Brain pericyte (primary cell): ENCODE data around the gene LRRC27.
"Not testable (repeated sequence)": the region's sequence is repeated elsewhere in the genome, so short reads cannot be mapped to it uniquely, and the experiment has no call there.

Source experiments
- DNase-seq: peaks from one replicate; pipeline ENCODE4 v3.0.0-alpha.2; 2012; ENCODE audit warnings: low read depth, low spot score

The LRRC27 gene

DNA sequence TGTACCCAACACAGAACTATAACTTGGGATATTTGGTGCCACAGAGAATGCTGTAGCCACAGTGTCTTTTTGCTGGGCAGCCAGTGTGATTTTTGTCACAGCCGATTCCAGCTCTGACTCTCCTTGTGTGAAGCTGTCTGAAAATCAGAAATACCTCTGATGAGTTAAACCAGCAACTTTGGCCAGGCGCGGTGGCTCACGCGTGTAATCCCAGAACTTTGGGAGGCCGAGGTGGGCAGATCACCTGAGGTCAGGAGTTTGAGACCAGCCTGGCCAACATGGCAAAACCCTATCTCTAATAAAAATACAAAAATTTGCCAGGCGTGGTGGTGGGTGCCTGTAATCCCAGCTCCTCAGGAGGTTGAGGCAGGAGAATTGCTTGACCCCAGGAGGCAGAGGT is 5.9 kb downstream of the LRRC27 start:
- DNase-seq = not testable (repeated sequence)

DNA sequence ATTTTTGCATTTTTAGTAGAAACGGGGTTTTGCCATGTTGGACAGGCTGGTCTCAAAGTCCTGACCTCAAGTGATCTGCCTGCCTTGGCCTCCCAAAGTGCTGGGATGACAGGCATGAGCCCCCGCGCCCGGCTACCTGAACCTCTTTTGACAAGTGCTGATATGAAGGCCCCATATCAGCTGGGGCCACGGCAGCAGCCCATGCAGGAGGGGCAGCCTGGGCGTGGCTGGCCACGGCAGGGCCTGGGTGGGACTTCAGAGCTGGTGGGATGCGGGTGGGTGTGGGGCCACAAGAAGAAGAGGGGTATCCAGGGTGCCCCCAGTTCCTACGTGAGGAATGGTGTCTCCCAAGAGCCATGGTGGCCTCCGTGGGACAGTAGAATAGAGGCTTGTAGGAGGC is 6.9 kb downstream of the LRRC27 start:
- DNase-seq = no peak

- DNase-seq = no peak
Observed at GRCh38 chr10:132339276-132339675, 7.3 kb downstream of the LRRC27 start.

GRCh38 chr10:132341017-132341416 is 9.0 kb downstream of the LRRC27 start:
- no peak for DNase-seq

DNA sequence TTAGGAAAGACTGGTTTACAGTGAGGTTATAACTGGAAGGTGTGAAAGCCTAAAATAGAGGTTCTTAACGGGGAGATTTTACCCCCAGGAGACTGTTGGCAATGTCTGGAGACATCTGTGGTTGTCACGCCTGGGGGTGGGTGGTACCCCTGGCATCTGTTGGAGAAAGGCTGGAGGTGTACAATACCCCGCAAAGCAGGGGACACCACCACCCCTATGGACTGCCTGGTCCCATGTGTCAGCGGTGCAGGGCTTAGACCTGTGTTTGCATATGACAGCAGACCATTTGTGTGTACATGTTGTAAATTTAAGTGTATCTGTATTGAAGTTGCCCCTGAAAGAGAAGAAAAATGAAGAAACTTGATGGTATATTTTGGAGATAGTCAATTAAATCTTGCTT is 9.8 kb downstream of the LRRC27 start:
- no peak for DNase-seq

DNA sequence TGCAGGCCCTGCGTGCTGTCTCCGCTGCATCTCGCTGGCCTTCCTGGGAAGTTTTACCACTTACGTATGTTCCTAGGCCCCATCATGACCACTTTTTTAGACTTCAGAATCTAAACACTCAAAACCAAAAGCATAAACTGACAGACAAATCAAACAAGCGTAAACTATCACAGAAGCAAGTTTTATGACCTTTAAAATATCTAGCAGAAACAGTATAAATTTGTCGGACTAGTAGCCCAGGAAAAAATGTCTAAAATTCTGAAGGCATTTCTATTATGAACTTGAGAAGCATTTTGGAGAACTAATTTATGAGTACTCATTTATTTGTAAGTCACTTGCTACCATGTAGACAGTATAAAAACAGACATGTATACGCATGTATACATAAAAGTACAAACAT is 10.6 kb downstream of the LRRC27 start:
- DNase-seq = no peak

DNA sequence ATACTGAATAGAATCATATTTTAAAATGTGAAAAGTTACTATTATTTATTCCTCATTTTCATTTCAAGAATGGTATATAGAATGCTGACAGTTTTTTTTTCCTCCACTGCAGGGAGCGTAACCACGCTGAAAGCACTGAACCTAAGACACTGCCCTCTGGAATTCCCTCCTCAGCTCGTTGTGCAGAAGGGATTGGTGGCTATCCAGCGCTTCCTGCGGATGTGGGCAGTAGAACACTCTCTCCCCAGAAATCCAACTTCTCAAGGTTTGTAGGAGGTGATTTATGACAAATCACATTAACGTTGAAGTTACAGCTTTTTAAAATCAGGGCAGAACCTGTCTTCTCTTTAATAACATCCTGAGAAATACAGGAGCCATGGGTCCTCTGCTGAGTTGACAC is 12.4 kb downstream of the LRRC27 start:
- no peak for DNase-seq

- DNase-seq = no peak
Observed at GRCh38 chr10:132345345-132345744, 13.4 kb downstream of the LRRC27 start.

- DNase-seq = no peak
Observed at GRCh38 chr10:132346806-132347205, 14.8 kb downstream of the LRRC27 start.

GRCh38 chr10:132347211-132347930 is 15.4 kb downstream of the LRRC27 start:
- DNase-seq = no peak

- no peak for DNase-seq
Observed at GRCh38 chr10:132347931-132348267, 15.9 kb downstream of the LRRC27 start.

DNA sequence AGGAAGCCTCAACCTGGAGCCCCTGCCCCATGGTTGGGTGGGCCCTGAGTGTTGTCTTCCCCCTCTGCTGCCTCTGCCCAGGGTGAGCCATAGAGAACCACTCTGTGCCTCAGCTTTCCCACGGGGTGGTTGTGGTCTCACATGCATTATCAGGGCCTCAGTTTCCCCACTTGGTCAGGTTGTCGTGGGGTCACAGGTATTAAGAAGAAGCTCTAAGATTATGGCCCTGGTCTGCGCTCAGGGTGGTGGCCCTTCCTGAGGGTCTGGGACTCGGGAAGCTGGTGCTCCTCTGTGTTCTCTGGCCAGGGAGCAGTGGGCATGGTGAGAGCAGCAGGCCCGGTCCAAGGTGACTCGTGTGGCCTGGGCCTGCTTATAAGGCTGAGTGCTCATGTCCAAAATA is 17.8 kb downstream of the LRRC27 start:
- no peak for DNase-seq

GRCh38 chr10:132350391-132350790 is 18.4 kb downstream of the LRRC27 start:
- DNase-seq = no peak

DNA sequence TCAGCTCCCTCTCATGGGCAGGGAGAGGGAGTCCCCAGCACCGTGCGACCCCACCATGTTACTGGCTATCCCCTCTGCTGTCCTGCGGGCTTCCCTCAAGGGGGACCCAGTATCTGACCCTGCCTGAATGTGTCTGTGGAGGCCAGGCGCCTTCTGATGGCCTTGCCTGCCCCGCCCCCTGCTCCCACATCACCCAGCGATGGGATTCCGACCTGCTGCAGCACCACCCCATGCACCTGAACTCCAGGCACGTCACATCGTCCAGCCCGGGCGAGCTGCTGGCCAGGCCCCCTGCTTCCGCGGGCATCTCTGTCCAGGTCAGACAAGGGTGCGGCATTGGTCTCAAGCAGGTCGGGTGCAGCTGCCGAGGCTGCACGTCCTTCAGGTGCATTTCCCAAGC is 19.0 kb downstream of the LRRC27 start:
- DNase-seq = no peak

- DNase-seq = no peak
Observed at GRCh38 chr10:132351611-132352010, 19.6 kb downstream of the LRRC27 start.

GRCh38 chr10:132352462-132353308 is 20.7 kb downstream of the LRRC27 start:
- not testable (repeated sequence) for DNase-seq

- DNase-seq = no peak
Observed at GRCh38 chr10:132353456-132354355, 21.7 kb downstream of the LRRC27 start.

- DNase-seq = no peak
Observed at GRCh38 chr10:132354356-132355094, 22.5 kb downstream of the LRRC27 start.

DNA sequence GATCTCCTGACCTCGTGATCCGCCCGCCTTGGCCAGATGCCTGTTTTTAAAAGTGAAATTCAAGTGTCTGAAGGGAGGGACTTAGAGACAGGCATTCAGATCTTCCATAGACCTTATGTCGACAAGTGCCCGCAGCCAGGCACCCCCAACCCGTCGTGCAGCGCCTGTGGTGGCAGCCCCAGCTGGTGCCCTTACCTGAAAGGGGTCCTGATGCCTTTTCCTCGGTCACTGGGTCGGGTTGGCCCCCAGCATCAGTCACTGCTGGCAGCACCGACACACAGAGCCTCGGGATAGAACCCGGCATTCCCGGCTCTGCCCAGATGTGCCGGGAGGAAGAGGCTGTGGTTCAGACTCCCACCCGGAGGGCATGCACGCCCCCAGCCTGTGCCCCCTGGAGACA is 23.3 kb downstream of the LRRC27 start:
- DNase-seq = no peak

- DNase-seq = no peak
Observed at GRCh38 chr10:132355754-132356153, 23.8 kb downstream of the LRRC27 start.

DNA sequence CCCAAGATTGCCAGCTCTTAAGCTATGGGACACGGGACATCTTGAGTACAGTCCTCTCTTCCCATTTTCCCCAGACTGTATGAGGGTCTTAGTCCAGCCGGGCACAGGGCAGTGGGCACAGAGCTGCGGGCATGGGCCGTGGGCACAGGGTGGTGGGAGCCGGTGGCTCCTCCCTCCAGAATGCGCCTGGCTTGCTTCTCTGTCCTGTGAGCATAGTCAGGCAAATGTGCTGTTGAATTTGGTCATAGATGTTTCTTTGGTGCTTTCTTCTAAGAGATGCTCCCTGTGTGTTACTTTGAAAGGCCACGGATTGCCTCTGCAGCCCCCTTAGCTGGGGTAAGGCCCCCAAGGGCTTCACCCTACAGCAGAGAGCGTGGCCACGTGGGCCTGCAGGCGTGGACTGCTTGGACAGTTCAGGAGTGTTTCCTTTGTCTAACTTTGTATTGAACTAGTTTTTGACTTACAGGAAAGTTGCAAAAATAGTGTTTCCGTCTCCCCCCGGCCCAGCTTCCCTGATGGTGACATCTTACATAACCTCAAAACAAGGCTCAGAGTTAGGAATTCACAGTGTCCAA is 24.7 kb downstream of the LRRC27 start:
- DNase-seq = no peak
